Caco-2 (cell line): ENCODE data around the gene CDC42EP5. TPM values are rescaled to one million over a fixed set of nuclear protein-coding genes. Genes with fewer than 3 reads are reported as not detected.

Source experiments
- BruUV-seq: library from RNA; stranded (reverse); fragments of 400-500 nt; replicated peaks from 2 replicates; lab custom pipeline; 2021; lab: Mats Ljungman, UMichigan
- CTCF ChIA-PET: fragments of 300-600 bp; sonication (Branson Sonifier 250); formaldehyde crosslinking; loops from one replicate; lab custom pipeline; 2022; ENCODE audit warnings: antibody characterized with exemption; lab: Charles Lee
- POLR2A ChIA-PET: fragments of 300-600 bp; sonication (Branson Sonifier 250); formaldehyde crosslinking; loops from one replicate; lab custom pipeline; 2022; ENCODE audit warnings: antibody characterized with exemption; lab: Charles Lee
- DNase-seq, 2 experiments: peaks; one replicate each; pipeline versions ENCODE4 v3.0.0 to v3.0.0-alpha.2; 2020 to 2022
- H3K27me3 ChIP-seq: replicated peaks from 2 replicates; pipeline ENCODE4 v1.6.0; 2011; ENCODE audit warnings: low read length; ENCODE audit not compliant: control insufficient read depth, insufficient read depth
- H3K36me3 ChIP-seq: 2 replicates; pipeline ENCODE4 v1.5.1; 2011; ENCODE audit warnings: low read length; ENCODE audit not compliant: control insufficient read depth, insufficient read depth
- H3K4me1 ChIP-seq: fragments of 250-450 bp; sonication (Bioruptor Pico); 2 replicates; pipeline ENCODE4 v1.5.1; 2020; ENCODE audit warnings: mild to moderate bottlenecking
- H3K4me3 ChIP-seq: 2 replicates; pipeline ENCODE4 v1.5.1; 2011; ENCODE audit warnings: low read depth, mild to moderate bottlenecking, control low read depth, low read length
- H3K9me3 ChIP-seq: fragments of 250-450 bp; sonication (Bioruptor Pico); 2 replicates; pipeline ENCODE4 v1.5.1; 2020; ENCODE audit warnings: mild to moderate bottlenecking, moderate library complexity
- H3K27ac Mint-ChIP-seq: one replicate; pipeline ENCODE4 v1.8.0; 2022; ENCODE audit warnings: mixed read lengths; ENCODE audit not compliant: unreplicated experiment
- H3K27me3 Mint-ChIP-seq: one replicate; pipeline ENCODE4 v1.8.0; 2022; ENCODE audit warnings: mixed read lengths; ENCODE audit not compliant: insufficient read depth, unreplicated experiment
- H3K36me3 Mint-ChIP-seq: one replicate; pipeline ENCODE4 v1.8.0; 2022; ENCODE audit warnings: mild to moderate bottlenecking, mixed read lengths; ENCODE audit not compliant: insufficient read depth, unreplicated experiment
- H3K4me1 Mint-ChIP-seq: one replicate; pipeline ENCODE4 v1.8.0; 2022; ENCODE audit warnings: low read depth, mixed read lengths; ENCODE audit not compliant: unreplicated experiment
- H3K4me3 Mint-ChIP-seq: one replicate; pipeline ENCODE4 v1.8.0; 2022; ENCODE audit warnings: mild to moderate bottlenecking, moderate library complexity, mixed read lengths; ENCODE audit not compliant: unreplicated experiment
- H3K9me3 Mint-ChIP-seq: one replicate; pipeline ENCODE4 v1.8.0; 2022; ENCODE audit warnings: mixed read lengths; ENCODE audit not compliant: unreplicated experiment
- CTCF ChIP-seq, 2 experiments: fragments of 200-600 bp in 1 of 2; IDR thresholded peaks; 1 replicate in 1 of 2; 2 replicates in 1 of 2; pipeline versions ENCODE4 v1.5.1 to v1.8.0; 2011 to 2022; ENCODE audit warnings: antibody characterized with exemption in 1 of 2, control low read depth in 1 of 2, inconsistent platforms in 1 of 2, low read depth in 1 of 2, low read length in 1 of 2, mild to moderate bottlenecking in 1 of 2, moderate library complexity in 1 of 2; ENCODE audit not compliant: insufficient read depth in 1 of 2, severe bottlenecking in 1 of 2, unreplicated experiment in 1 of 2
- intact Hi-C: fragments of 100-400 bp; cut with micrococcal nuclease; formaldehyde crosslinking; loops from one replicate; pipeline ENCODE4 v1.10.0; 2022; ENCODE audit not compliant: unreplicated experiment
- total RNA-seq: library from RNA; stranded (reverse); gene quantifications from 2 replicates; pipeline ENCODE4 v1.2.3, GENCODE V29; 2022

The CDC42EP5 gene
- total RNA-seq, 1 experiment from 2014 or later: 8.6 TPM

DNA sequence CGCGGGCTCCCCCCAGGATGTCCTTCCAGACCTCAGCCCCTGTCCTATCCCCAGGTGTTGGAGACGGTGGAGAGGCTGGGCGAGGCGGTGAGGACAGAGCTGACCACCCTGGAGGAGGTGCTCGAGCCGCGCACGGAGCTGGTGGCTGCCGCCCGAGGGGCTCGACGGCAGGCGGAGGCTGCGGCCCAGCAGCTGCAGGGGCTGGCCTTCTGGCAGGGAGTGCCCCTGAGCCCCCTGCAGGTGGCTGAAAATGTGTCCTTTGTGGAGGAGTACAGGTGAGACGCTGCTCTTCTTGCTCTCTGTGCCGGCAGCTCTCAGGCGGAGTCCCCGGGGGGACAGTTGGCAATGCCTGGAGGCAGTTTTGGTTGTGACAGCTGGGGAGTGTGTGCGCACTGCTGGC lies 51.0 kb downstream of the CDC42EP5 start:
- BruUV-seq: no TSS peak
- Mint-ChIP-seq H3K4me3 (no peak overlapping the region), H3K36me3 (no peaks in the 10 kb centered on the region)

DNA sequence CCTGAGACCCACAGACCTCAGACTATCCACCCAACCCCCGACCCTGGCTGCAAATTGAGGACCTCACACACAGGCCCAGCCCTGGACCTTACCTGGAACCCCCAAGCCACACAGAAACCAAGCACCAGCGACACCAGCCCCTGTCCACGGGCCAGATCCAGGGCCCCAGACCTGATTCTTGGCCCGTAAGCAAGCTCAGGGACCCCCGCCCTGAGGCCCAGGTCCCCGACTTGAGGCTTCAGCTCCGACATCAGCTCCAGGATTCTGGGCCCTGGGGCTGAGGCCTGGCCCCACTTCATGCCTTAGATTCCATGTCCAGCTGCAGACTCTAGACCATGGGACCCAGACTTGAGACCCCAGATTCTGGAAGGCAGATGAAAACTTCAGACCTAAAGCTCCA lies 51.6 kb downstream of the CDC42EP5 start:
- POLR2A ChIA-PET: interaction anchor here (0.6 kb wide), 1 partner anchor 130 kb away, joined by 3 read pairs; no protein-coding TSS in a partner anchor

More for the DNA sequence above, 51.0 kb downstream of the CDC42EP5 start:
- H3K9me3 Mint-ChIP-seq: peaks cover 12% of the 10 kb centered on the region
- Histone ChIP-seq H3K36me3 (no peaks in the 10 kb centered on the region), H3K27me3 (no peaks in the 10 kb centered on the region), H3K4me3 (no peak overlapping the region), H3K9me3 (no peaks in the 10 kb centered on the region), H3K4me1 (peaks cover 12% of the 10 kb centered on the region)
- intact Hi-C loops: no loop called here
- H3K4me1 Mint-ChIP-seq: peaks cover 7% of the 10 kb centered on the region
- POLR2A ChIA-PET: interaction anchor here (0.6 kb wide), 1 partner anchor 130 kb away, joined by 3 read pairs; no protein-coding TSS in a partner anchor
- no peaks in the 10 kb centered on the region for H3K27me3 Mint-ChIP-seq
- no peak overlapping the region for H3K27ac Mint-ChIP-seq
- DNase-seq: no peak
- CTCF ChIA-PET: no interaction called here
- TF ChIP-seq CTCF (IDR thresholded peaks at IDR 0.05; ENCODE audit: insufficient read depth in 1 of 2, low read depth in 1 of 2, low read length in 1 of 2, severe bottlenecking in 1 of 2, unreplicated experiment in 1 of 2): no peak

GRCh38 chr19:54421169-54421516 lies 52.0 kb downstream of the CDC42EP5 start:
- POLR2A ChIA-PET: no interaction called here
- no TSS peak for BruUV-seq
- no peaks in the 10 kb centered on the region for H3K9me3 ChIP-seq
- Mint-ChIP-seq H3K27ac (no peak overlapping the region), H3K9me3 (peaks cover 17% of the 10 kb centered on the region), H3K4me3 (no peak overlapping the region), H3K27me3 (no peaks in the 10 kb centered on the region), H3K4me1 (peaks cover 7% of the 10 kb centered on the region), H3K36me3 (no peaks in the 10 kb centered on the region)
- H3K27me3 ChIP-seq: no peaks in the 10 kb centered on the region
- intact Hi-C loops: no loop called here
- CTCF ChIA-PET: no interaction called here
- no peak for TF ChIP-seq CTCF (IDR thresholded peaks at IDR 0.05; ENCODE audit: insufficient read depth in 1 of 2, low read depth in 1 of 2, low read length in 1 of 2, severe bottlenecking in 1 of 2, unreplicated experiment in 1 of 2)
- DNase-seq: no peak
- H3K4me1 ChIP-seq: peaks cover 12% of the 10 kb centered on the region
- no peaks in the 10 kb centered on the region for H3K36me3 ChIP-seq
- no peak overlapping the region for H3K4me3 ChIP-seq

More for the DNA sequence above, 51.6 kb downstream of the CDC42EP5 start:
- H3K9me3 ChIP-seq: no peaks in the 10 kb centered on the region
- no peaks in the 10 kb centered on the region for H3K36me3 ChIP-seq
- H3K36me3 Mint-ChIP-seq: no peaks in the 10 kb centered on the region
- CTCF ChIA-PET: no interaction called here
- H3K27ac Mint-ChIP-seq: no peak overlapping the region
- intact Hi-C loops: no loop called here
- no TSS peak for BruUV-seq
- no peaks in the 10 kb centered on the region for H3K27me3 Mint-ChIP-seq
- H3K4me1 Mint-ChIP-seq: peaks cover 7% of the 10 kb centered on the region
- TF ChIP-seq CTCF (IDR thresholded peaks at IDR 0.05; ENCODE audit: insufficient read depth in 1 of 2, low read depth in 1 of 2, low read length in 1 of 2, severe bottlenecking in 1 of 2, unreplicated experiment in 1 of 2): no peak
- no peak overlapping the region for H3K4me3 ChIP-seq
- peaks cover 12% of the 10 kb centered on the region for H3K4me1 ChIP-seq
- H3K9me3 Mint-ChIP-seq: peaks cover 17% of the 10 kb centered on the region
- DNase-seq: no peak
- H3K4me3 Mint-ChIP-seq: no peak overlapping the region
- no peaks in the 10 kb centered on the region for H3K27me3 ChIP-seq
